Measurements from ENCODE around the gene TMLHE.
"Not testable (repeated sequence)": the region's sequence is repeated elsewhere in the genome, so short reads cannot be mapped to it uniquely, and the experiment has no call there.

Gene TMLHE, protein sequence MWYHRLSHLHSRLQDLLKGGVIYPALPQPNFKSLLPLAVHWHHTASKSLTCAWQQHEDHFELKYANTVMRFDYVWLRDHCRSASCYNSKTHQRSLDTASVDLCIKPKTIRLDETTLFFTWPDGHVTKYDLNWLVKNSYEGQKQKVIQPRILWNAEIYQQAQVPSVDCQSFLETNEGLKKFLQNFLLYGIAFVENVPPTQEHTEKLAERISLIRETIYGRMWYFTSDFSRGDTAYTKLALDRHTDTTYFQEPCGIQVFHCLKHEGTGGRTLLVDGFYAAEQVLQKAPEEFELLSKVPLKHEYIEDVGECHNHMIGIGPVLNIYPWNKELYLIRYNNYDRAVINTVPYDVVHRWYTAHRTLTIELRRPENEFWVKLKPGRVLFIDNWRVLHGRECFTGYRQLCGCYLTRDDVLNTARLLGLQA

GRCh38 chrX:155612312-155613224 lies at the start of gene TMLHE, which contains the start of gene SPRY3:
Gene TMLHE (minus strand): TSS chrX:155612952. CDS start chrX:155545276, 67,676 bp downstream.
Gene SPRY3 (plus strand): TSS chrX:155612586.
- no peaks in the 10 kb centered on the region for H3K9me3 ChIP-seq (ENCODE audit: control insufficient read depth in 2 of 2, low read length in 2 of 2)
- H3K27ac ChIP-seq (ENCODE audit: low read depth in 2 of 2, low read length in 2 of 2): peak within 1 kb of the TSS; percentile 84 to 93
- H3K27me3 ChIP-seq (ENCODE audit: control insufficient read depth in 2 of 2, insufficient read depth in 2 of 2, low read length in 2 of 2): no peaks in the 10 kb centered on the region
- no peaks in the 10 kb centered on the region for H3K36me3 ChIP-seq (ENCODE audit: control insufficient read depth in 2 of 2, insufficient read depth in 2 of 2, low read length in 2 of 2)
- H3K4me3 ChIP-seq (ENCODE audit: low read length in 2 of 2): peak within 1 kb of the TSS; percentile 75 to 87
- H3K4me1 ChIP-seq (ENCODE audit: control insufficient read depth in 2 of 2, insufficient read depth in 2 of 2, low read length in 2 of 2): no peaks in the 10 kb centered on the region
- H3K9ac ChIP-seq (ENCODE audit: low read depth in 1 of 2, low read length in 2 of 2): peak within 1 kb of the TSS; percentile 91 to 95

GRCh38 chrX:155662282-155662681 lies 49.5 kb upstream of the TMLHE start:
- no peaks in the 10 kb centered on the region for H3K27me3 ChIP-seq (ENCODE audit: control insufficient read depth in 2 of 2, insufficient read depth in 2 of 2, low read length in 2 of 2)
- no peak overlapping the region for H3K27ac ChIP-seq (ENCODE audit: low read depth in 2 of 2, low read length in 2 of 2)
- no peaks in the 10 kb centered on the region for H3K4me1 ChIP-seq (ENCODE audit: control insufficient read depth in 2 of 2, insufficient read depth in 2 of 2, low read length in 2 of 2)
- H3K9ac ChIP-seq (ENCODE audit: low read depth in 1 of 2, low read length in 2 of 2): no peak overlapping the region
- H3K9me3 ChIP-seq (ENCODE audit: control insufficient read depth in 2 of 2, low read length in 2 of 2): peaks cover 0 to 6% of the 10 kb centered on the region in 2 donors
- no peaks in the 10 kb centered on the region for H3K36me3 ChIP-seq (ENCODE audit: control insufficient read depth in 2 of 2, insufficient read depth in 2 of 2, low read length in 2 of 2)
- H3K4me3 ChIP-seq (ENCODE audit: low read length in 2 of 2): no peak overlapping the region

GRCh38 chrX:155645180-155645579 lies 32.4 kb upstream of the TMLHE start:
- Histone ChIP-seq H3K27me3 (ENCODE audit: control insufficient read depth in 2 of 2, insufficient read depth in 2 of 2, low read length in 2 of 2) (no peaks in the 10 kb centered on the region), H3K4me1 (ENCODE audit: control insufficient read depth in 2 of 2, insufficient read depth in 2 of 2, low read length in 2 of 2) (no peaks in the 10 kb centered on the region), H3K36me3 (ENCODE audit: control insufficient read depth in 2 of 2, insufficient read depth in 2 of 2, low read length in 2 of 2) (no peaks in the 10 kb centered on the region), H3K9me3 (ENCODE audit: control insufficient read depth in 2 of 2, low read length in 2 of 2) (no peaks in the 10 kb centered on the region), H3K9ac (ENCODE audit: low read depth in 1 of 2, low read length in 2 of 2) (no peak overlapping the region), H3K27ac (ENCODE audit: low read depth in 2 of 2, low read length in 2 of 2) (no peak overlapping the region), H3K4me3 (ENCODE audit: low read length in 2 of 2) (no peak overlapping the region)

- Histone ChIP-seq H3K4me1 (ENCODE audit: control insufficient read depth in 2 of 2, insufficient read depth in 2 of 2, low read length in 2 of 2) (no peaks in the 10 kb centered on the region), H3K4me3 (ENCODE audit: low read length in 2 of 2) (no peak overlapping the region), H3K36me3 (ENCODE audit: control insufficient read depth in 2 of 2, insufficient read depth in 2 of 2, low read length in 2 of 2) (no peaks in the 10 kb centered on the region), H3K9ac (ENCODE audit: low read depth in 1 of 2, low read length in 2 of 2) (no peak overlapping the region), H3K27ac (ENCODE audit: low read depth in 2 of 2, low read length in 2 of 2) (no peak overlapping the region), H3K9me3 (ENCODE audit: control insufficient read depth in 2 of 2, low read length in 2 of 2) (no peaks in the 10 kb centered on the region), H3K27me3 (ENCODE audit: control insufficient read depth in 2 of 2, insufficient read depth in 2 of 2, low read length in 2 of 2) (no peaks in the 10 kb centered on the region)
Measured at GRCh38 chrX:155643240-155643639, 30.5 kb upstream of the TMLHE start.

DNA sequence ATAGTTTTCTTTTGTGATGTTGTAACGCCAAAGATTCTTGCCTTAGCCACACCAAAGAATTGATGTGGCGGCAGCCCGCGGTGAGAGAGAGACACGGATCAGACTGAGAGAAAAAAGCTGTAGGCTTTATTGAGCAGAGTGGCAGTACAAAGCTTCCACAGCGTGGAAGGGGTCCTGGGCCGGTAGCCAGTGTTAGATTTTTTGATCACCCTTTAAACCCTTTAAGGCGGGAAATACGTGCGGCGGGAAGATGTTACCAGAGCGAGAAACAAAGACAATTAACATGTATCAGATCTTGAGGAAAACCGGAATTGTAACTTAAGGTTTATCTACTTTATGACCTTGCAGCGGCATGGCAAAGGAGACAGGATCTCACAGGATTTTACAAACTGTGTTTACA lies 28.6 kb upstream of the TMLHE start:
- H3K9ac ChIP-seq (ENCODE audit: low read depth in 1 of 2, low read length in 2 of 2): peak overlapping the region in 1 of 2 donors; percentile 19
- H3K4me3 ChIP-seq (ENCODE audit: low read length in 2 of 2): peak overlapping the region in 1 of 2 donors; percentile 52

GRCh38 chrX:155637714-155638113 lies 25.0 kb upstream of the TMLHE start:
- H3K27ac ChIP-seq (ENCODE audit: low read depth in 2 of 2, low read length in 2 of 2): no peak overlapping the region
- H3K27me3 ChIP-seq (ENCODE audit: control insufficient read depth in 2 of 2, insufficient read depth in 2 of 2, low read length in 2 of 2): no peaks in the 10 kb centered on the region
- no peaks in the 10 kb centered on the region for H3K36me3 ChIP-seq (ENCODE audit: control insufficient read depth in 2 of 2, insufficient read depth in 2 of 2, low read length in 2 of 2)
- H3K9me3 ChIP-seq (ENCODE audit: control insufficient read depth in 2 of 2, low read length in 2 of 2): no peaks in the 10 kb centered on the region
- no peak overlapping the region for H3K9ac ChIP-seq (ENCODE audit: low read depth in 1 of 2, low read length in 2 of 2)
- no peak overlapping the region for H3K4me3 ChIP-seq (ENCODE audit: low read length in 2 of 2)
- no peaks in the 10 kb centered on the region for H3K4me1 ChIP-seq (ENCODE audit: control insufficient read depth in 2 of 2, insufficient read depth in 2 of 2, low read length in 2 of 2)

More for the DNA sequence above, 28.6 kb upstream of the TMLHE start:
- not testable (repeated sequence) for H3K27me3 ChIP-seq (ENCODE audit: control insufficient read depth in 2 of 2, insufficient read depth in 2 of 2, low read length in 2 of 2); H3K4me1 ChIP-seq (ENCODE audit: control insufficient read depth in 2 of 2, insufficient read depth in 2 of 2, low read length in 2 of 2); H3K36me3 ChIP-seq (ENCODE audit: control insufficient read depth in 2 of 2, insufficient read depth in 2 of 2, low read length in 2 of 2); H3K9me3 ChIP-seq (ENCODE audit: control insufficient read depth in 2 of 2, low read length in 2 of 2); H3K27ac ChIP-seq (ENCODE audit: low read depth in 2 of 2, low read length in 2 of 2)

- not testable (repeated sequence) for H3K4me3 ChIP-seq (ENCODE audit: low read length in 2 of 2); H3K9ac ChIP-seq (ENCODE audit: low read depth in 1 of 2, low read length in 2 of 2); H3K36me3 ChIP-seq (ENCODE audit: control insufficient read depth in 2 of 2, insufficient read depth in 2 of 2, low read length in 2 of 2); H3K4me1 ChIP-seq (ENCODE audit: control insufficient read depth in 2 of 2, insufficient read depth in 2 of 2, low read length in 2 of 2); H3K27ac ChIP-seq (ENCODE audit: low read depth in 2 of 2, low read length in 2 of 2); H3K9me3 ChIP-seq (ENCODE audit: control insufficient read depth in 2 of 2, low read length in 2 of 2); H3K27me3 ChIP-seq (ENCODE audit: control insufficient read depth in 2 of 2, insufficient read depth in 2 of 2, low read length in 2 of 2)
Measured at GRCh38 chrX:155635019-155635418, 22.3 kb upstream of the TMLHE start.

DNA sequence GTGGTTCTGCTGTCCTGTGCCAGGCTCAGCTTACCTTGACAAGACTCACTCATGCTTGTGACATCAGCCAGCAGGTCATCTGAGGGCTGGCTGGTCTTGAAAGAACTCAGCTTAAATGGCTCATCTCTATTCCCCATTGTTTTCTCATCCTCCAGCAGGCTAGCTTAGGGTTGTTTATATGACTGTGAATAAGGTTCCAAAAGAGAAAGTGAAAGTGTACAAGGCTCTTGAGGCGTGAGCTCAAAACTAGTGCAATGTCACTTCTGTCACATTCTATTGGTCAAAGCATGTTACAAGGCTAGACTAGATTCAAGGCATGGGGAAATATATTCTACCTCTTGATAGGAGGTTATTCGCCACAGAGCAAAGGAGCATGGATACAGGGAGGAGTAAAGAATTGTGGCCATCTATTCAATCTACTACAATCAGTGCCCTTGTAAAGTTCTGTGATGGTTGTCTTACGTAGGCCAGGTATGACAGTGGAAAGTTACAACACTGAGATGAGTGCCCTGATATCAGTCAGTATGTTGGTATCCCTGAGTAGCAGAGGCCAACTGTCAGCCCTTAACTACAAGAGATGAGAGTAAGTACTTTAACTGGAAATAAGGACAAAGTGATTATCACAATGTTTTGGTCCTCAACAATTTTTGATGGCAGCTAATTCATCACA lies 19.8 kb upstream of the TMLHE start:
- H3K27ac ChIP-seq (ENCODE audit: low read depth in 2 of 2, low read length in 2 of 2): no peak overlapping the region
- no peaks in the 10 kb centered on the region for H3K27me3 ChIP-seq (ENCODE audit: control insufficient read depth in 2 of 2, insufficient read depth in 2 of 2, low read length in 2 of 2)
- peak overlapping the region in 1 of 2 donors; percentile 48 for H3K4me3 ChIP-seq (ENCODE audit: low read length in 2 of 2)
- H3K9me3 ChIP-seq (ENCODE audit: control insufficient read depth in 2 of 2, low read length in 2 of 2): no peaks in the 10 kb centered on the region
- H3K4me1 ChIP-seq (ENCODE audit: control insufficient read depth in 2 of 2, insufficient read depth in 2 of 2, low read length in 2 of 2): no peaks in the 10 kb centered on the region
- no peak overlapping the region for H3K9ac ChIP-seq (ENCODE audit: low read depth in 1 of 2, low read length in 2 of 2)
- no peaks in the 10 kb centered on the region for H3K36me3 ChIP-seq (ENCODE audit: control insufficient read depth in 2 of 2, insufficient read depth in 2 of 2, low read length in 2 of 2)

GRCh38 chrX:155620110-155620509 lies 7.4 kb upstream of the TMLHE start:
- not testable (repeated sequence) for H3K27me3 ChIP-seq (ENCODE audit: control insufficient read depth in 2 of 2, insufficient read depth in 2 of 2, low read length in 2 of 2); H3K9me3 ChIP-seq (ENCODE audit: control insufficient read depth in 2 of 2, low read length in 2 of 2); H3K9ac ChIP-seq (ENCODE audit: low read depth in 1 of 2, low read length in 2 of 2); H3K4me1 ChIP-seq (ENCODE audit: control insufficient read depth in 2 of 2, insufficient read depth in 2 of 2, low read length in 2 of 2); H3K4me3 ChIP-seq (ENCODE audit: low read length in 2 of 2); H3K36me3 ChIP-seq (ENCODE audit: control insufficient read depth in 2 of 2, insufficient read depth in 2 of 2, low read length in 2 of 2); H3K27ac ChIP-seq (ENCODE audit: low read depth in 2 of 2, low read length in 2 of 2)

All from mucosa of rectum (tissue), 2 donors.